DOHH2 (cell line): ENCODE data around the gene ACTN4.

Source experiments
- CTCF ChIP-seq: fragments of 200-600 bp; sonication (generic); IDR thresholded peaks from one replicate; pipeline ENCODE4 v1.5.1; 2014; ENCODE audit warnings: antibody characterized with exemption, mild to moderate bottlenecking, low read depth, low read length; ENCODE audit not compliant: poor library complexity, severe bottlenecking
- EZH2phosphoT487 ChIP-seq: fragments of 200-600 bp; sonication (generic); IDR thresholded peaks from 2 replicates; pipeline ENCODE4 v1.6.1; 2017; ENCODE audit warnings: borderline replicate concordance, mild to moderate bottlenecking, antibody characterized with exemption, low read length, moderate library complexity, mixed read lengths

- TF ChIP-seq CTCF (no peak), EZH2phosphoT487 (no peak)
These were observed 3.6 kb downstream of the ACTN4 start for GRCh38 chr19:38650911-38651584.
